ENCODE measurements around the gene SBF2. TPM values are rescaled to one million over a fixed set of nuclear protein-coding genes. Genes with fewer than 3 reads are reported as not detected.

The SBF2 gene
- total RNA-seq, 1 experiment from 2014 or later: 30.2 TPM

- H3K36me3 Mint-ChIP-seq (ENCODE audit: insufficient read depth in 1 of 3, low read depth in 3 of 3): peaks cover 43 to 72% (median 67%) of the 10 kb centered on the region in 3 experiments
- WGBS (ENCODE audit: extremely low coverage, insufficient read length, low lambda C conversion rate): no CpG with 5 or more reads among the region's 4 CpGs
- no peaks in the 10 kb centered on the region for H3K23me2 ChIP-seq (ENCODE audit: insufficient read length, low read depth, low read length, poor library complexity, severe bottlenecking)
Observed at GRCh38 chr11:9739123-9739900, 554.7 kb downstream of the SBF2 start.

More at GRCh38 chr11:9739123-9739900, 554.7 kb downstream of the SBF2 start:
- no peaks in the 10 kb centered on the region for H3K9me3 ChIP-seq (ENCODE audit: control insufficient read depth, low read depth, low read length)
- no peak overlapping the region for H3K56ac ChIP-seq (ENCODE audit: insufficient read length, low read depth, low read length)
- H3K27ac Mint-ChIP-seq: 0 out of 7 replicates have a peak overlapping the region, but pooled peaks of 1 of the 3 experiments have one; percentile 1
- no peaks in the 10 kb centered on the region for H3K79me2 ChIP-seq (ENCODE audit: insufficient read depth, low read length)
- no peak overlapping the region for H3K4ac ChIP-seq (ENCODE audit: low read depth, low read length)
- no peak for TF ChIP-seq CTCF (conservative IDR thresholded peaks at IDR 0.05)
- no peak overlapping the region for H2AK5ac ChIP-seq (ENCODE audit: insufficient read length, low read length)
- H3K14ac ChIP-seq (ENCODE audit: insufficient read depth, low read length): no peak overlapping the region
- H3K9me3 Mint-ChIP-seq: peaks cover 4 to 5% of the 10 kb centered on the region in 2 experiments; a peak in 3 of 5 replicates
- no peak overlapping the region for H3K9ac ChIP-seq (ENCODE audit: extremely low read depth, insufficient read length, low read length)
- peaks cover 3 to 7% of the 10 kb centered on the region in 2 experiments; a peak in 2 of 4 replicates for H3K4me1 Mint-ChIP-seq
- no peak overlapping the region for H2BK12ac ChIP-seq (ENCODE audit: insufficient read length, low read depth, low read length)
- H3K27ac ChIP-seq (ENCODE audit: insufficient read length, low read depth, low read length): no peak overlapping the region
- H2BK120ac ChIP-seq (ENCODE audit: low read depth, low read length, poor library complexity, severe bottlenecking): no peak overlapping the region
- H3K4me1 ChIP-seq (ENCODE audit: insufficient read depth, low read length): no peaks in the 10 kb centered on the region
- H2AFZ ChIP-seq (ENCODE audit: low read length): no peak overlapping the region
- no peaks in the 10 kb centered on the region for H3K27me3 ChIP-seq (ENCODE audit: insufficient read depth, low read length)
- no peak overlapping the region for H3K23ac ChIP-seq (ENCODE audit: insufficient read length, low read depth, low read length)
- H2BK5ac ChIP-seq (ENCODE audit: insufficient read length, low read length): no peak overlapping the region
- no peak overlapping the region for H2BK15ac ChIP-seq (ENCODE audit: low read depth, low read length)
- no peaks in the 10 kb centered on the region for H3K27me3 Mint-ChIP-seq (ENCODE audit: low read depth)
- H3K18ac ChIP-seq (ENCODE audit: insufficient read length, low read depth, low read length): no peak overlapping the region
- no peak overlapping the region for H4K91ac ChIP-seq (ENCODE audit: insufficient read length, low read depth, low read length)
- H4K8ac ChIP-seq (replicated peaks; ENCODE audit: insufficient read length, low read depth, low read length): no peak overlapping the region
- DNase-seq: no peak
- no peak overlapping the region for H3K4me3 Mint-ChIP-seq
- no peak overlapping the region for H4K5ac ChIP-seq (ENCODE audit: insufficient read length, low read depth, low read length)
- no peaks in the 10 kb centered on the region for H3K79me1 ChIP-seq (ENCODE audit: insufficient read depth, low read depth, low read length, poor library complexity, severe bottlenecking)
- H3K4me2 ChIP-seq (ENCODE audit: insufficient read depth, insufficient read length, low read length): no peak overlapping the region
- no peak overlapping the region for H3T11ph ChIP-seq (ENCODE audit: low read length)
- no peaks in the 10 kb centered on the region for H4K20me1 ChIP-seq (ENCODE audit: control insufficient read depth, insufficient read depth, insufficient read length)
- no peak overlapping the region for H2BK20ac ChIP-seq (ENCODE audit: low read depth, low read length, poor library complexity, severe bottlenecking)

All from H9 (cell line).